Heart right ventricle (tissue), 16 donors: ENCODE results near the gene CNFN. TPM values are rescaled to one million over a fixed set of nuclear protein-coding genes. Genes with fewer than 3 reads are reported as not detected.

Experiments
- ATAC-seq, 8 donors: fragments of 200-7000 bp; cut with Tn5 transposase; one replicate each; pipeline ENCODE4 v1.9.1; 2020; ENCODE audit warnings: mild to moderate bottlenecking in 8 of 8, moderate library complexity in 8 of 8, moderate number of reproducible peaks in 1 of 8
- DNase-seq, 2 donors: peaks; one replicate each; pipeline ENCODE4 v3.0.0-alpha.2; 2020
- H3K27ac ChIP-seq, 10 donors: fragments of 200-600 bp; sonication (generic) in 2 of 10; one replicate each; pipeline versions ENCODE4 v1.5.0 to v1.8.0; 2020 to 2022; ENCODE audit warnings: mild to moderate bottlenecking in 3 of 10
- H3K27me3 ChIP-seq, 7 donors: fragments of 200-600 bp; one replicate each; pipeline ENCODE4 v1.8.0; 2021 to 2022; ENCODE audit warnings: mild to moderate bottlenecking in 2 of 7
- H3K36me3 ChIP-seq, 9 donors: fragments of 200-600 bp; sonication (generic) in 1 of 9; one replicate each; pipeline versions ENCODE4 v1.5.0 to v1.8.0; 2020 to 2022; ENCODE audit warnings: mild to moderate bottlenecking in 2 of 9
- H3K4me1 ChIP-seq, 9 donors: fragments of 200-600 bp; sonication (generic) in 1 of 9; one replicate each; pipeline versions ENCODE4 v1.5.0 to v1.8.0; 2020 to 2022; ENCODE audit warnings: mild to moderate bottlenecking in 4 of 9
- H3K4me3 ChIP-seq, 10 donors: fragments of 200-600 bp; sonication (generic) in 2 of 10; one replicate each; pipeline versions ENCODE4 v1.5.0 to v1.8.0; 2020 to 2022; ENCODE audit warnings: mild to moderate bottlenecking in 7 of 10, moderate library complexity in 2 of 10
- H3K9me3 ChIP-seq, 11 donors: fragments of 200-600 bp in 10 of 11; sonication (generic) in 2 of 11; one replicate each; pipeline versions ENCODE4 v1.5.0 to v1.8.0; 2013 to 2022; ENCODE audit warnings: mild to moderate bottlenecking in 2 of 11, control low read depth in 1 of 11, moderate library complexity in 1 of 11
- CTCF ChIP-seq, 9 donors: fragments of 200-600 bp; sonication (generic) in 2 of 9; IDR thresholded peaks; one replicate each; pipeline versions ENCODE4 v1.5.0 to v1.8.0; 2021 to 2022; ENCODE audit warnings: antibody characterized with exemption in 9 of 9, mild to moderate bottlenecking in 5 of 9, moderate library complexity in 1 of 9
- WGBS, 2 donors: extraction: QIAGEN DNeasy Blood & Tissue Kit; methylation state at CpG; one replicate each; pipeline ENCODE4 v1.1.7; 2013; ENCODE audit warnings: inconsistent platforms in 1 of 2; 5-methylcytosine and 5-hydroxymethylcytosine counted together
- intact Hi-C, 10 donors: fragments of 100-400 bp; cut with DNase I; formaldehyde crosslinking; loops; one replicate each; pipeline versions ENCODE4 v1.11.1 to v1.14.2; 2022
- long read RNA-seq, 3 donors: library from polyadenylated mRNA; unstranded; transcript quantifications; one replicate each; pipeline ENCODE4 v2.0.0, GENCODE V29; 2020 to 2021
- polyA plus RNA-seq, 2 donors: library from polyadenylated mRNA; stranded (reverse); fragments of 200-250 nt; gene quantifications; one replicate each; pipeline ENCODE4 v1.2.3, GENCODE V29; 2013
- total RNA-seq, 10 donors: library from RNA; stranded (reverse); fragmentation: NEBNext Ultra II Directional in 3 of 10; extraction: Animal tissue kit (Norgen Biotek cat#: 25700) in 3 of 10; gene quantifications; one replicate each; pipeline versions ENCODE4 v1.2.1 to v1.2.4, GENCODE V29; 2021 to 2023
- donor health status: Arrhythmogenic right ventricular cardiomyopathy.
- donor health status: ischemic (EF 13 %, LVEDD 7.1; RV severe dilation, severe dysfunction).
- donor health status: healthy with polysubstance abuse.
- donor health status: DM: no; HTN: yes; CAD: no.
- donor health status: DM: no; HTN: no; CAD: no.
- donor health status: ischemic (EF 25% LVEDD 6.9; RV normal size, moderate dysfunction).
- donor health status: ischemic (EF 25% LVEDD 5.7; RV mildly dilated, moderate dysfunction).
- donor health status: healthy.
- donor health status: DM: yes; HTN: yes; CAD: no.
- donor health status: Ischemic cardiomyopathy.
- donor health status: ischemic (EF 35%, LVEDD 5.7; RV mildly dilated, moderate dysfunction).
- donor health status: nonischemic (EF 11% LVEDD 7.7; RV severe dilation, severe dysfunction).
- donor health status: DM: yes; HTN: yes; CAD: no.
- donor health status: PGD.
- donor health status: ischemic (EF 29% LVEDD 5.4; RV normal size, mild dysfunction).
- donor health status: nonischemic (EF 23%, LVEDD 6.1; RV moderate dilation, normal function).

Gene CNFN
- total RNA-seq, result 1 to 10 TPM in 1 of 10 donors, under 1 TPM in 4, not detected in 5; 0.51 to 1.3 (median 0.81) TPM
- 1 to 10 TPM; 1.6 to 7.2 TPM for polyA plus RNA-seq
- long read RNA-seq, donor 1, partial matches to known transcripts, result 1 of 1 reads
- long read RNA-seq, donor 1, other reads (novel, unspliced or antisense), result 0 of 1 reads
- long read RNA-seq, donor 2, result 0 reads
- long read RNA-seq, donor 3, result 0 reads

DNA sequence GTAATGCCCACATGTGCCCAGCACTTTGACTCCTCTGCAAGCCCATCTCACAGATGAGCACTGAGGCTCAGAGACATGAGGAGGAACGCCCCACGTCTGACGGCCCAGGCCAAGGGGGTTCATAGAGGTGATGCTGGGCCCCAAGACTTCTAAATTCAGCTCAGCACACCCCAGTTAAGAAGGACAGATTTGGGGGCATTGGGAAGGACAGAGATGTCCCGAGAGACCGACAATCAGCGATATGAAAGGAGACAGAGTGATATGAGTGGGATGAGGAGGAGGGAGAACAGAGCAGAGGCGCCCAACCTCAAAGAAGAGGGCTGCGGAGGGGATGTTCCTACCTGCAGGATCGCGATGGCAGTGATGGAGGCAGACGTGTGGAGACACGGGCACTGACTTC lies at the start of gene CNFN:
CNFN (minus strand) TSS at position 399 of the 400 bp plus-strand sequence. CDS start 1,260 bp downstream, outside the sequence.
- no peak within 1 kb of the TSS for H3K27ac ChIP-seq
- no peaks in the 10 kb centered on the region for H3K36me3 ChIP-seq
- intact Hi-C loops, result loop anchor here in 1 of 10 donors (5.0 kb wide), 1 partner anchor 42 kb away; no protein-coding TSS in a partner anchor
- TF ChIP-seq CTCF (IDR thresholded peaks at IDR 0.05), result no peak
- ATAC-seq, result no peak
- H3K4me1 ChIP-seq, result peaks cover 0 to 12% (median 8%) of the 10 kb centered on the region in 9 donors
- DNase-seq, result no peak
- peaks cover 0 to 59% (median 27%) of the 10 kb centered on the region in 7 donors for H3K27me3 ChIP-seq
- 48 to 49% methylated on average over 12 of the region's 12 CpGs for WGBS, 2 donors
- no peak within 1 kb of the TSS for H3K4me3 ChIP-seq
- no peaks in the 10 kb centered on the region for H3K9me3 ChIP-seq

GRCh38 chr19:42436006-42436405 lies 45.9 kb upstream of the CNFN start:
- H3K27me3 ChIP-seq, result no peaks in the 10 kb centered on the region
- H3K36me3 ChIP-seq, result no peaks in the 10 kb centered on the region
- DNase-seq (no peak), ATAC-seq (no peak)
- H3K27ac ChIP-seq, result peak overlapping the region in 4 of 10 donors; percentile 17 to 89 (median 36)
- WGBS, 2 donors, result 56 to 73% methylated on average over 3 of the region's 3 CpGs
- peaks cover 7 to 61% (median 31%) of the 10 kb centered on the region in 9 donors for H3K4me1 ChIP-seq
- no peak overlapping the region for H3K4me3 ChIP-seq
- H3K9me3 ChIP-seq, result no peaks in the 10 kb centered on the region
- TF ChIP-seq CTCF (IDR thresholded peaks at IDR 0.05), result no peak
- intact Hi-C loops, result loop anchor here in 3 of 10 donors (5.0 to 10.0 kb wide), 2 partner anchors 39 to 191 kb away; partner anchors contain the start of gene GSK3A (in 1 of the 3)

DNA sequence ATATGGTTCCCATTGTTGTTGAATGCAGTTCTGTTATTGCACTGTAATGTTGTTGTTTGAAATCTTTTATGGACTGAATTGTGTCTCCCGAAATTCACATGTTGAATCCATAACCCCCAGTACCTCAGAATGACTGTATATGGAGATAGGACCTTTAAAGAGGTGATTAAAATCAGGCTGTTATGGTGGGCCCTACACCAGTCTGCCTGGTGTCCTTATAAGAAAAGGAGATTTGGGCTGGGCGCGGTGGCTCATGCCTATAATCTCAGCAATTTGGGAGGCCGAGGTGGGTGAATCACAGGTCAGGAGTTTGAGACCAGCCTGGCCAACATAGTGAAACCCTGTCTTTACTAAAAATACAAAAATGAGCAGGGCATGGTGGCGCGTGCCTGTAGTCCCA lies 45.2 kb upstream of the CNFN start:
- H3K4me1 ChIP-seq, result peaks cover 7 to 56% (median 24%) of the 10 kb centered on the region in 9 donors
- H3K9me3 ChIP-seq, result no peaks in the 10 kb centered on the region
- peak overlapping the region in 3 of 10 donors; percentile 18 to 89 (median 82) for H3K27ac ChIP-seq
- H3K36me3 ChIP-seq, result no peaks in the 10 kb centered on the region
- intact Hi-C loops, result loop anchor here in 3 of 10 donors (5.0 to 10.0 kb wide), 2 partner anchors 38 to 191 kb away; partner anchors contain the start of gene GSK3A (in 1 of the 3)
- no peak overlapping the region for H3K4me3 ChIP-seq
- no peak for TF ChIP-seq CTCF (IDR thresholded peaks at IDR 0.05)
- DNase-seq (no peak), ATAC-seq (no peak)
- H3K27me3 ChIP-seq, result no peaks in the 10 kb centered on the region
- 94 to 96% methylated on average over 6 of the region's 6 CpGs for WGBS, 2 donors

DNA sequence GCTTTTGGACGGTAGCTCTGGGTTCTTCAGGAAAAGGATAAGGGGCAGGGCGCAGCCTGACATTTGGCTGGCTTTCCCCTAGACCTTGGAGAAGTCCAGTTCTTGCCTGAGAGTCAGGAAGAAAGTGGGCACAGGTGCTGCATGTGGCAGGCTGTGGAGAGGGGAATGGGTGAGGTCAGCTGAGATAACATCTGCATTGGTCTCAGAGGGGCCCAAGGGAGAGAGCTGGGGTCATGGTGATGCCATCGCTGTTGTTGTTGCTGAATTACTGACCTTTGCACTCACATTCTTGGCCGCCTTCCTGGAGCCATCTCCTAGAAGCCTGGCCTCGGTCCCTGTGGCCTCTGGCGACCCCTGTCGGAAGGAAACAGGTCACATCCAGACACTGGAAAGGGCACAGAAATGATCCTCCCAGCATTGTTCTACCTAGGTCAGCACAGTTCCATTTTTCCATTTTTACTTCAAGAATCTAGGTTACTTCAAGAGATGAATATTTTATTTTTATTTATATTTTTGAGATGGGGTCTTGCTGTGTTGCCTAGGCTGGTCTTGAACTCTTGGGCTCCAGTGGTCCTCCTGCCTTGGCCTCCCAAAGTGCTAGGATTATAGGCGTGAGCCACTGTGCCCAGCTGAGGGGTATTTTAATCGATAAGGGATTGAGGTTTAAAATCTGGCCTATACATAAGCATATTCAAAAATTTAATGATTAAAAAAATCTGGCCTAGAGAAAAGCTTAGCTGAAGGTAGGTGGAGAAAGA lies 43.6 kb upstream of the CNFN start:
- Histone ChIP-seq H3K27me3 (no peaks in the 10 kb centered on the region), H3K27ac (peak overlapping the region; percentile 46 to 89 (median 62)), H3K4me3 (peak overlapping the region in 1 of 10 donors; percentile 11), H3K36me3 (no peaks in the 10 kb centered on the region), H3K9me3 (no peaks in the 10 kb centered on the region), H3K4me1 (peaks cover 6 to 50% (median 20%) of the 10 kb centered on the region in 9 donors)
- TF ChIP-seq CTCF (IDR thresholded peaks at IDR 0.05), result peak; percentile 49 to 84 (median 77)
- intact Hi-C loops, result loop anchor here in 2 of 10 donors (5.0 to 10.0 kb wide), 2 partner anchors 46 to 189 kb away; partner anchors contain the start of gene GSK3A (in 1 of the 2)
- peak; percentile 86 to 92 for DNase-seq
- WGBS, 2 donors, result 28 to 34% methylated on average over 9 of the region's 9 CpGs
- ATAC-seq, result peak; percentile 89 to 95 (median 92)
